HL-60 (cell line): ENCODE measurements around the gene SOBP.

Experiments used
- CTCF ChIP-seq: IDR thresholded peaks from one replicate; pipeline ENCODE4 v1.5.1; 2011; ENCODE audit warnings: low read length, control low read depth, inconsistent platforms; ENCODE audit not compliant: insufficient read depth
- GABPA ChIP-seq: IDR thresholded peaks from 2 replicates; pipeline ENCODE4 v1.6.1; 2012; ENCODE audit warnings: low read depth
- POLR2AphosphoS5 ChIP-seq: IDR thresholded peaks from 2 replicates; pipeline ENCODE4 v1.6.1; 2012; ENCODE audit warnings: low read depth
- REST ChIP-seq: IDR thresholded peaks from 2 replicates; pipeline ENCODE4 v1.6.1; 2012; ENCODE audit warnings: low read depth; ENCODE audit not compliant: insufficient replicate concordance
- SPI1 ChIP-seq: IDR thresholded peaks from 2 replicates; pipeline ENCODE4 v1.6.1; 2012; ENCODE audit warnings: low read depth, mild to moderate bottlenecking, borderline replicate concordance

- no peak for TF ChIP-seq GABPA
- TF ChIP-seq CTCF: no peak
- no peak for TF ChIP-seq REST
- no peak for TF ChIP-seq POLR2AphosphoS5
- TF ChIP-seq SPI1: no peak
Measured at GRCh38 chr6:107644513-107644912, 154.6 kb downstream of the SOBP start.
